ENCODE results near the gene NAALADL2.
"Not testable (repeated sequence)": the region's sequence is repeated elsewhere in the genome, so short reads cannot be mapped to it uniquely, and the experiment has no call there.

Gene NAALADL2

GRCh38 chr3:175526609-175527280 is 667.6 kb downstream of the NAALADL2 start:
- no peak for DNase-seq (ENCODE audit: low spot score)
- in situ Hi-C loops (cut with MboI; ENCODE audit: low pct_unique_long_range_greater_than_20kb, low sequenced_read_pairs, unreplicated experiment), result no loop called here
- TF ChIP-seq, protein P1, sequence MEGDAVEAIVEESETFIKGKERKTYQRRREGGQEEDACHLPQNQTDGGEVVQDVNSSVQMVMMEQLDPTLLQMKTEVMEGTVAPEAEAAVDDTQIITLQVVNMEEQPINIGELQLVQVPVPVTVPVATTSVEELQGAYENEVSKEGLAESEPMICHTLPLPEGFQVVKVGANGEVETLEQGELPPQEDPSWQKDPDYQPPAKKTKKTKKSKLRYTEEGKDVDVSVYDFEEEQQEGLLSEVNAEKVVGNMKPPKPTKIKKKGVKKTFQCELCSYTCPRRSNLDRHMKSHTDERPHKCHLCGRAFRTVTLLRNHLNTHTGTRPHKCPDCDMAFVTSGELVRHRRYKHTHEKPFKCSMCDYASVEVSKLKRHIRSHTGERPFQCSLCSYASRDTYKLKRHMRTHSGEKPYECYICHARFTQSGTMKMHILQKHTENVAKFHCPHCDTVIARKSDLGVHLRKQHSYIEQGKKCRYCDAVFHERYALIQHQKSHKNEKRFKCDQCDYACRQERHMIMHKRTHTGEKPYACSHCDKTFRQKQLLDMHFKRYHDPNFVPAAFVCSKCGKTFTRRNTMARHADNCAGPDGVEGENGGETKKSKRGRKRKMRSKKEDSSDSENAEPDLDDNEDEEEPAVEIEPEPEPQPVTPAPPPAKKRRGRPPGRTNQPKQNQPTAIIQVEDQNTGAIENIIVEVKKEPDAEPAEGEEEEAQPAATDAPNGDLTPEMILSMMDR (IDR thresholded peaks at IDR 0.05; ENCODE audit: extremely low read depth, insufficient read depth, missing control alignments), result no peak

- not testable (repeated sequence) for DNase-seq (ENCODE audit: low spot score)
Measured at GRCh38 chr3:175528693-175529092, 669.6 kb downstream of the NAALADL2 start.

DNA sequence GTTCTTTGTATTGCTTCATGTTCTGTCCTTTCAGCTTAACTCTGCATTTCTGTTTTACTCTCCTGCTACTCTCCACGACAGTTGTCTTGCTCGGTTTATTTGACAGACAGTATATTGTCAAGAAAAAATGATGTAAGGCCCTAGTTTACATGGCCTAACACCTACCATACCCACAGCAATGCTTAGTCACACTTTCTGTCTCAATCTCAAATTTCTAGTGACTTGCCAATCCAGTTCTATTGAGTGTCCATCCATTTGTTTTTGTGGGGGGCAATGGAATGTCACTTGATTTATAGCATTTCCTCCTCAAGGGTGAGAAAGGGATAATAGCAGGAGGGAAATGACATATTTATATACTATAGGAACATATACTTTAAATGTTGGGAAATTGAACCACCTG is 676.2 kb downstream of the NAALADL2 start:
- in situ Hi-C loops (cut with MboI; ENCODE audit: low pct_unique_long_range_greater_than_20kb, low sequenced_read_pairs, unreplicated experiment), result no loop called here
- no peak for DNase-seq (ENCODE audit: low spot score)

More at GRCh38 chr3:175528693-175529092, 669.6 kb downstream of the NAALADL2 start:
- in situ Hi-C loops (cut with MboI; ENCODE audit: low pct_unique_long_range_greater_than_20kb, low sequenced_read_pairs, unreplicated experiment), result not testable (repeated sequence)

GRCh38 chr3:175546115-175546514 is 687.0 kb downstream of the NAALADL2 start:
- in situ Hi-C loops (cut with MboI; ENCODE audit: low pct_unique_long_range_greater_than_20kb, low sequenced_read_pairs, unreplicated experiment), result no loop called here
- no peak for DNase-seq (ENCODE audit: low spot score)
- TF ChIP-seq, protein P1 (IDR thresholded peaks at IDR 0.05; ENCODE audit: extremely low read depth, insufficient read depth, missing control alignments), result no peak

More for the DNA sequence above, 676.2 kb downstream of the NAALADL2 start:
- TF ChIP-seq, protein P1 (IDR thresholded peaks at IDR 0.05; ENCODE audit: extremely low read depth, insufficient read depth, missing control alignments), result no peak

GRCh38 chr3:175552929-175553328 is 693.8 kb downstream of the NAALADL2 start:
- in situ Hi-C loops (cut with MboI; ENCODE audit: low pct_unique_long_range_greater_than_20kb, low sequenced_read_pairs, unreplicated experiment), result no loop called here
- no peak for DNase-seq (ENCODE audit: low spot score)
- TF ChIP-seq, protein P1 (IDR thresholded peaks at IDR 0.05; ENCODE audit: extremely low read depth, insufficient read depth, missing control alignments), result no peak

DNA sequence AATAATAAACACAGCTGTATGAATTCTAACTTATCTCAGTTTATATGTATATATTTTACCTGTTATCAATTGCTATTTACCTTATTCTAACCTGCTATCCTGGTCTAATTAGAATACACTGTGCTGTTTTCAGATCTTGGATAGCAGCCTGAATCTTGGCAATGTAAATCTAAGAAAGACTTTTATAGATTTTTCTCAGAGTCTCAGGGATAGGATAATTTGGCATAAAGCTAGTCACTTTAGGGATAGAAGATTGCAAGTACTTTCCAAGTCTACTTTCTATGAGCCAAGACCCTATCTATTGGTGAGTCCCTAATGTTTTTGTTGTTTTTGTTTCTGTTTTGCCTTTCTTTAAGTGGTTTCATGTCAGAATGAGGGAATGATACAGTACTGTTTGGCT is 695.7 kb downstream of the NAALADL2 start:
- in situ Hi-C loops (cut with MboI; ENCODE audit: low pct_unique_long_range_greater_than_20kb, low sequenced_read_pairs, unreplicated experiment), result no loop called here
- TF ChIP-seq, protein P1 (IDR thresholded peaks at IDR 0.05; ENCODE audit: extremely low read depth, insufficient read depth, missing control alignments), result no peak

GRCh38 chr3:175558261-175558660 is 699.1 kb downstream of the NAALADL2 start:
- TF ChIP-seq, protein P1 (IDR thresholded peaks at IDR 0.05; ENCODE audit: extremely low read depth, insufficient read depth, missing control alignments), result no peak
- DNase-seq (ENCODE audit: low spot score), result no peak
- in situ Hi-C loops (cut with MboI; ENCODE audit: low pct_unique_long_range_greater_than_20kb, low sequenced_read_pairs, unreplicated experiment), result no loop called here

More for the DNA sequence above, 695.7 kb downstream of the NAALADL2 start:
- no peak for DNase-seq (ENCODE audit: low spot score)

Measured in GM13977 (cell line).